Measurements from ENCODE around the gene C6orf163.

C6orf163 gene

GRCh38 chr6:87330961-87331360, 13.7 kb upstream of the C6orf163 start:
- TF ChIP-seq CTCF (IDR thresholded peaks at IDR 0.05), result no peak

- no peak for TF ChIP-seq CTCF (IDR thresholded peaks at IDR 0.05)
These were observed 11.6 kb upstream of the C6orf163 start for GRCh38 chr6:87333033-87333432.

- no peak for TF ChIP-seq CTCF (IDR thresholded peaks at IDR 0.05)
These were observed 10.9 kb upstream of the C6orf163 start for GRCh38 chr6:87333591-87334181.

GRCh38 chr6:87334683-87335082, 9.9 kb upstream of the C6orf163 start:
- no peak for TF ChIP-seq CTCF (IDR thresholded peaks at IDR 0.05)

DNA sequence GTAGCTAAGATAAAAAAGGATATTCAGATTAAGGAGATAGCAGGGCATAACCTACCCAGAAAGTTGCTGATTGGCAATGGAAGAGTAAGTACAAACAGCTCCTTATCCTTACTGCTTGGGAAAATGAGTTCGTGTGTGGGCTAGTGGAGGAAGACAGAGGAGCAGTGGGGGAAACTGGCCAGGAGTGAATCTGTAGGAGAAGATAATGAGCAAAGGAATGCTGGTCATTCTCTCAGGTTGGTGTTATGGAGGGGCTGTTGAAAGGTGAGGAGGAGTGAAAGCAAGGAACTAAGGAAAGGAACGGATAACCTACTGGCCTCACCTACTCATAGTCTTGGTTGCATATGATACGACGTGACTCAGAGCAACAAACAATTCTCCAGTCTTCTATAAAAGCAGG, 8.2 kb upstream of the C6orf163 start:
- no peak for TF ChIP-seq CTCF (IDR thresholded peaks at IDR 0.05)

DNA sequence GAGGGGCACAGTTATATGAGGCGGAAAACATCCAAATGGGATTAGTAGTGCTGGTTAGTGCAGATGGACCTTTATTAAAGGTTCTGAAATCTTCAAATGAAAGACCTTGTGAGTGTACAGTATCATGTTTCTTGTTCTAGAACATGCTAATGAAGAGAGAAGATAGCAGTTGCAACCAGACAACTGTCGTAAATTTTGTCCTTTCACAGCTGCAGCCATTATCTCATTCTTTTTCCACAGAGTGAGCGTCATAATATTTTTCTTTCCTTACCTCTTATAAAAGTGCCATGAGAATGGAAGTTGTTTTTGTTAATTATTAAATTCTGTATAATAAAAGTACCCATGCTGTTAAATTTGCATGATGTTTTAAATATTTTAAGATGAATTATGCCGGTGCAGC, 4.4 kb upstream of the C6orf163 start:
- TF ChIP-seq CTCF (IDR thresholded peaks at IDR 0.05), result no peak

DNA sequence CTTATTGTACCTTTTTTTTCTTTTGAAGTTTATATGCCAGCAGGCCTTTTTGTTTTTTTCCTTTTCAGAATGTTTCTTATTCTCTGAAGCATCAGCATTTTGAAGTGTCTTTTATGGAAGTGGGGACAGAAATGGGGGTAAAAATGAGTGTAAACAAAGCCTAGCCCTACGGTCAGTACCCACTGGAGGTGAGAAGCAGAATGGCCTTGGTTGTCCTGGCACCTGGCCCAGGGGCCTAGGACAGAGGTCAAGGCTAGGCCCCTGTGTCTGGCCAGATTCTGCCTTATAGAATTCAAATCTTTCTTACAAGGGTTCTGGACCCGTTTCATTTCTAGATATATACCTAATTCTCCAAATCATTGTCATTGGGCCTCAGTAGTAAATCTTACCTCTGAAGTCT, 3.5 kb upstream of the C6orf163 start:
- no peak for TF ChIP-seq CTCF (IDR thresholded peaks at IDR 0.05)

GRCh38 chr6:87341899-87342298, 2.7 kb upstream of the C6orf163 start:
- TF ChIP-seq CTCF (IDR thresholded peaks at IDR 0.05), result no peak

Data from LNCAP (cell line).